GM12865 (cell line): ENCODE data around the gene TAS1R1.

Source experiments
- DNase-seq: peaks from one replicate; pipeline ENCODE4 v3.0.0; 2010; ENCODE audit warnings: low read depth
- H3K4me3 ChIP-seq: 2 replicates; pipeline ENCODE4 v1.5.1; 2011; ENCODE audit warnings: mild to moderate bottlenecking, low read depth, low read length, control low read depth
- CTCF ChIP-seq: IDR thresholded peaks from 2 replicates; pipeline ENCODE4 v1.5.1; 2011; ENCODE audit warnings: low read length, control low read depth, low read depth, inconsistent platforms; ENCODE audit not compliant: insufficient read depth; ENCODE audit errors: missing control alignments

Gene TAS1R1

GRCh38 chr1:6578624-6579373, 23.7 kb downstream of the TAS1R1 start:
- no peak for TF ChIP-seq CTCF
- no peak for DNase-seq
- H3K4me3 ChIP-seq: no peak overlapping the region

DNA sequence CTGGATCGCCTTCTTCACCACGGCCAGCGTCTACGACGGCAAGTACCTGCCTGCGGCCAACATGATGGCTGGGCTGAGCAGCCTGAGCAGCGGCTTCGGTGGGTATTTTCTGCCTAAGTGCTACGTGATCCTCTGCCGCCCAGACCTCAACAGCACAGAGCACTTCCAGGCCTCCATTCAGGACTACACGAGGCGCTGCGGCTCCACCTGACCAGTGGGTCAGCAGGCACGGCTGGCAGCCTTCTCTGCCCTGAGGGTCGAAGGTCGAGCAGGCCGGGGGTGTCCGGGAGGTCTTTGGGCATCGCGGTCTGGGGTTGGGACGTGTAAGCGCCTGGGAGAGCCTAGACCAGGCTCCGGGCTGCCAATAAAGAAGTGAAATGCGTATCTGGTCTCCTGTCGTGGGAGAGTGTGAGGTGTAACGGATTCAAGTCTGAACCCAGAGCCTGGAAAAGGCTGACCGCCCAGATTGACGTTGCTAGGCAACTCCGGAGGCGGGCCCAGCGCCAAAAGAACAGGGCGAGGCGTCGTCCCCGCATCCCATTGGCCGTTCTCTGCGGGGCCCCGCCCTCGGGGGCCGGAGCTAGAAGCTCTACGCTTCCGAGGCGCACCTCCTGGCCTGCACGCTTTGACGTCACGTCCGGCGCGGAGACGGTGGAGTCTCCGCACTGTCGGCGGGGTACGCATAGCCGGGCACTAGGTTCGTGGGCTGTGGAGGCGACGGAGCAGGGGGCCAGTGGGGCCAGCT, 24.4 kb downstream of the TAS1R1 start, which contains the start of gene ZBTB48:
Gene ZBTB48 (plus strand): TSS at position 621 of the 745 bp plus-strand sequence. CDS start 616 bp downstream, outside the sequence.
- H3K4me3 ChIP-seq: peak within 1 kb of the TSS; percentile 83
- no peak for TF ChIP-seq CTCF

DNA sequence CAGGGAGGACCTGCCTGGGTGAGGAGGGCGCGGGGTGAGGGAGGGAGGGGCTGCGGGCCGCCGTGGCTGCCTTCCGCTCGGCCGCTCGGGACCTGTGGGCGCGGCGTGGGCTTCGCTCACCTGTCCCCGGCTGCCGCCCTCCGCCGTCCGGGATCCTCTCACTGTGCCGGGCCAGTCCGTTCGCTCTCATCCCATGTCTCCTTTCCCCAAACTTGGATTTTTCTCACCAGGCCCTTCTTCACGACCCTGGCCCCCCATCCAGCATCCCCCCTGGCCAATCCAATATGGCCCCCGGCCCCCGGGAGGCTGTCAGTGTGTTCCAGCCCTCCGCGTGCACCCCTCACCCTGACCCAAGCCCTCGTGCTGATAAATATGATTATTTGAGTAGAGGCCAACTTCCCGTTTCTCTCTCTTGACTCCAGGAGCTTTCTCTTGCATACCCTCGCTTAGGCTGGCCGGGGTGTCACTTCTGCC, 25.0 kb downstream of the TAS1R1 start:
- no peak for DNase-seq
- no peak for TF ChIP-seq CTCF

More for the DNA sequence above, 24.4 kb downstream of the TAS1R1 start, which contains the start of gene ZBTB48:
- DNase-seq: peak; percentile 97

DNA sequence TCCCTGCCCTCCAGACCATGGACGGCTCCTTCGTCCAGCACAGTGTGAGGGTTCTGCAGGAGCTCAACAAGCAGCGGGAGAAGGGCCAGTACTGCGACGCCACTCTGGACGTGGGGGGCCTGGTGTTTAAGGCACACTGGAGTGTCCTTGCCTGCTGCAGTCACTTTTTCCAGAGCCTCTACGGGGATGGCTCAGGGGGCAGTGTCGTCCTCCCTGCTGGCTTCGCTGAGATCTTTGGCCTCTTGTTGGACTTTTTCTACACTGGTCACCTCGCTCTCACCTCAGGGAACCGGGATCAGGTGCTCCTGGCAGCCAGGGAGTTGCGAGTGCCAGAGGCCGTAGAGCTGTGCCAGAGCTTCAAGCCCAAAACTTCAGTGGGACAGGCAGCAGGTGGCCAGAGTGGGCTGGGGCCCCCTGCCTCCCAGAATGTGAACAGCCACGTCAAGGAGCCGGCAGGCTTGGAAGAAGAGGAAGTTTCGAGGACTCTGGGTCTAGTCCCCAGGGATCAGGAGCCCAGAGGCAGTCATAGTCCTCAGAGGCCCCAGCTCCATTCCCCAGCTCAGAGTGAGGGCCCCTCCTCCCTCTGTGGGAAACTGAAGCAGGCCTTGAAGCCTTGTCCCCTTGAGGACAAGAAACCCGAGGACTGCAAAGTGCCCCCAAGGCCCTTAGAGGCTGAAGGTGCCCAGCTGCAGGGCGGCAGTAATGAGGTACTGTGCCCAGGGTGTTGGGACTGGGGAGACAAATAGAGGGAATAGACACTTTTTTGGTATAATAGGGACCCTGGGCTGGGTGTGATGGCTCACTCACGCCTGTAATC, 25.7 kb downstream of the TAS1R1 start:
- H3K4me3 ChIP-seq: peak overlapping the region; percentile 83
- DNase-seq: no peak
- TF ChIP-seq CTCF: no peak

More for the DNA sequence above, 25.0 kb downstream of the TAS1R1 start:
- H3K4me3 ChIP-seq: peak overlapping the region; percentile 83

GRCh38 chr1:6581561-6582305, 26.6 kb downstream of the TAS1R1 start:
- H3K4me3 ChIP-seq: peak overlapping the region; percentile 8
- no peak for TF ChIP-seq CTCF
- peak; percentile 39 for DNase-seq

GRCh38 chr1:6582370-6582769, 27.3 kb downstream of the TAS1R1 start:
- TF ChIP-seq CTCF: no peak
- H3K4me3 ChIP-seq: no peak overlapping the region
- DNase-seq: no peak
